ENCODE measurements around the gene KCNT2.

GRCh38 chr1:196449460-196449859, 158.8 kb downstream of the KCNT2 start:
- TF ChIP-seq POLR2A (IDR thresholded peaks at IDR 0.05) (no peak), CTCF (IDR thresholded peaks at IDR 0.05) (no peak)
